ENCODE measurements around the gene CHAD. TPM values are rescaled to one million over a fixed set of nuclear protein-coding genes. Genes with fewer than 3 reads are reported as not detected.

Gene CHAD
- total RNA-seq, 1 experiment from 2014 or later, result not detected

DNA sequence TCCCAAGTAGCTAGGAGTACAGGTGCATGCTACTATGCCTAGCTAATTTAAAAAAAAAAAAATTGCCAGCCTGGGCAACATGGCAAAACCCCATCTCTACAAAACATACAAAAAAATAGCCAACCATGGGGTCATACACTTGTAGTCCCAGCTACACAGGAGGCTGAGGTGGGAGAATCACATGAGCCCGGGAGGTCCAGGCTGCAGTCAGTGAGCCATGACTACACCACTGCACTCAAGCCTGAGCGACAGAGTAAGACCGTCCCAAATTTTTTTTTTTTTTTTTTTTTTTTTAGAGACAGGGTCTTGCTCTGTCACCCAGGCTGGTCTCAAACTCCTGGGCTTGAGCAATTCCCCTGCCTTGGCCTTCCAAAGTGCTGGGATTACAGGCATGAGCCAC is 14.8 kb downstream of the CHAD start:
- Histone ChIP-seq H3K4me3 (ENCODE audit: low read depth in 2 of 2, low read length in 2 of 2) (no peak overlapping the region), H3K27me3 (ENCODE audit: control insufficient read depth, insufficient read depth, low read length) (no peaks in the 10 kb centered on the region), H3K27ac (ENCODE audit: low read length) (no peak overlapping the region), H3K9me3 (ENCODE audit: control insufficient read depth, insufficient read depth, low read depth, low read length) (no peaks in the 10 kb centered on the region), H3K4me1 (ENCODE audit: control insufficient read depth, insufficient read depth, low read length) (no peaks in the 10 kb centered on the region), H3K36me3 (ENCODE audit: control insufficient read depth, insufficient read depth, low read length) (no peaks in the 10 kb centered on the region)
- intact Hi-C loops (cut with micrococcal nuclease; ENCODE audit: unreplicated experiment), result no loop called here
- ChIA-PET CTCF (no interaction called here), POLR2A (interaction anchor here (0.7 kb wide), 1 partner anchor 49 kb away, joined by 9 read pairs; no protein-coding TSS in a partner anchor)
- no TSS peak for BruUV-seq (replicated peaks)
- no peak for DNase-seq (ENCODE audit: low read depth, low spot score)
- ATAC-seq, result no peak
- in situ Hi-C loops (cut with HindIII; ENCODE audit: low pct_unique_long_range_greater_than_20kb, low sequenced_read_pairs), result no loop called here
- TF ChIP-seq TCF7L2 (IDR thresholded peaks at IDR 0.05; ENCODE audit: low read depth, low read length) (no peak), POLR2AphosphoS5 (IDR thresholded peaks at IDR 0.05; ENCODE audit: low read depth, low read length) (no peak), SIN3A (IDR thresholded peaks at IDR 0.05; ENCODE audit: borderline replicate concordance, insufficient read depth, low read depth, low read length) (no peak)
- TF ChIP-seq, protein P1, sequence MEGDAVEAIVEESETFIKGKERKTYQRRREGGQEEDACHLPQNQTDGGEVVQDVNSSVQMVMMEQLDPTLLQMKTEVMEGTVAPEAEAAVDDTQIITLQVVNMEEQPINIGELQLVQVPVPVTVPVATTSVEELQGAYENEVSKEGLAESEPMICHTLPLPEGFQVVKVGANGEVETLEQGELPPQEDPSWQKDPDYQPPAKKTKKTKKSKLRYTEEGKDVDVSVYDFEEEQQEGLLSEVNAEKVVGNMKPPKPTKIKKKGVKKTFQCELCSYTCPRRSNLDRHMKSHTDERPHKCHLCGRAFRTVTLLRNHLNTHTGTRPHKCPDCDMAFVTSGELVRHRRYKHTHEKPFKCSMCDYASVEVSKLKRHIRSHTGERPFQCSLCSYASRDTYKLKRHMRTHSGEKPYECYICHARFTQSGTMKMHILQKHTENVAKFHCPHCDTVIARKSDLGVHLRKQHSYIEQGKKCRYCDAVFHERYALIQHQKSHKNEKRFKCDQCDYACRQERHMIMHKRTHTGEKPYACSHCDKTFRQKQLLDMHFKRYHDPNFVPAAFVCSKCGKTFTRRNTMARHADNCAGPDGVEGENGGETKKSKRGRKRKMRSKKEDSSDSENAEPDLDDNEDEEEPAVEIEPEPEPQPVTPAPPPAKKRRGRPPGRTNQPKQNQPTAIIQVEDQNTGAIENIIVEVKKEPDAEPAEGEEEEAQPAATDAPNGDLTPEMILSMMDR (IDR thresholded peaks at IDR 0.05), result no peak
- TF ChIP-seq, protein P2, sequence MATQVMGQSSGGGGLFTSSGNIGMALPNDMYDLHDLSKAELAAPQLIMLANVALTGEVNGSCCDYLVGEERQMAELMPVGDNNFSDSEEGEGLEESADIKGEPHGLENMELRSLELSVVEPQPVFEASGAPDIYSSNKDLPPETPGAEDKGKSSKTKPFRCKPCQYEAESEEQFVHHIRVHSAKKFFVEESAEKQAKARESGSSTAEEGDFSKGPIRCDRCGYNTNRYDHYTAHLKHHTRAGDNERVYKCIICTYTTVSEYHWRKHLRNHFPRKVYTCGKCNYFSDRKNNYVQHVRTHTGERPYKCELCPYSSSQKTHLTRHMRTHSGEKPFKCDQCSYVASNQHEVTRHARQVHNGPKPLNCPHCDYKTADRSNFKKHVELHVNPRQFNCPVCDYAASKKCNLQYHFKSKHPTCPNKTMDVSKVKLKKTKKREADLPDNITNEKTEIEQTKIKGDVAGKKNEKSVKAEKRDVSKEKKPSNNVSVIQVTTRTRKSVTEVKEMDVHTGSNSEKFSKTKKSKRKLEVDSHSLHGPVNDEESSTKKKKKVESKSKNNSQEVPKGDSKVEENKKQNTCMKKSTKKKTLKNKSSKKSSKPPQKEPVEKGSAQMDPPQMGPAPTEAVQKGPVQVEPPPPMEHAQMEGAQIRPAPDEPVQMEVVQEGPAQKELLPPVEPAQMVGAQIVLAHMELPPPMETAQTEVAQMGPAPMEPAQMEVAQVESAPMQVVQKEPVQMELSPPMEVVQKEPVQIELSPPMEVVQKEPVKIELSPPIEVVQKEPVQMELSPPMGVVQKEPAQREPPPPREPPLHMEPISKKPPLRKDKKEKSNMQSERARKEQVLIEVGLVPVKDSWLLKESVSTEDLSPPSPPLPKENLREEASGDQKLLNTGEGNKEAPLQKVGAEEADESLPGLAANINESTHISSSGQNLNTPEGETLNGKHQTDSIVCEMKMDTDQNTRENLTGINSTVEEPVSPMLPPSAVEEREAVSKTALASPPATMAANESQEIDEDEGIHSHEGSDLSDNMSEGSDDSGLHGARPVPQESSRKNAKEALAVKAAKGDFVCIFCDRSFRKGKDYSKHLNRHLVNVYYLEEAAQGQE (IDR thresholded peaks at IDR 0.05; ENCODE audit: insufficient read depth in 1 of 2, low read depth in 2 of 2, low read length in 1 of 2), result no peak

DNA sequence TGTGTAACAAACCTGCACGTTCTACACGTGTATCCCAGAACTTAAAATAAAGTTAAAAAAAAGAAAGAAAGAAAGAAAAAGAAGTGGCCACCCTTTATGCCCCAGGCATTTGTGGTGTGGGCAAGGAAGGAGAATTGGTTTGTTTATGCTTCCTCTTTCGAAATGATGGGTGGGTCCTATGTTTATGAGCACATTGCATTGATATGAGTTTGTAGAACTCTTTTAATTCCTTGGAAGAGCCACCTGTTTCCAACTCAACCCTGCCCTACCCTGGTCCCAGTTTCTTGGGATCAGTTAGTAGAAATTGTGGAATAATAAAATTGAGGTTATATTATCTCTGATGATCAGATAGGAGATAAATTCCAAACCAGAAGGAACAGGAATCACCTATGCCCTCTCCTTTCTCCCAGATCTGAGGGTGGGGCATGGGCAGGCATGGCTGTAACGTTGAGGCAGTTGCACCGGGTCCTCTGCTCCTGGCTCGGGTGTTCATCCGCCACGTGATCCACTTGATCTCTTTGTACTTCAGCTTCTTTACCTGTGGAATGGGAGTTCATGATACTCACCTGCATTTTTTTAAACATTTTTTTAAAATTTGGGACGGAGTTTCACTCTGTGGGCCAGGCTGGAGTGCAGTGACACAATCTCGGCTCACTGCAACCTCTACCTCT is 15.9 kb downstream of the CHAD start:
- ATAC-seq (no peak), DNase-seq (ENCODE audit: low read depth, low spot score) (no peak)
- Histone ChIP-seq H3K27me3 (ENCODE audit: control insufficient read depth, insufficient read depth, low read length) (no peaks in the 10 kb centered on the region), H3K4me1 (ENCODE audit: control insufficient read depth, insufficient read depth, low read length) (no peaks in the 10 kb centered on the region), H3K27ac (ENCODE audit: low read length) (no peak overlapping the region), H3K9me3 (ENCODE audit: control insufficient read depth, insufficient read depth, low read depth, low read length) (no peaks in the 10 kb centered on the region), H3K4me3 (ENCODE audit: low read depth in 2 of 2, low read length in 2 of 2) (no peak overlapping the region), H3K36me3 (ENCODE audit: control insufficient read depth, insufficient read depth, low read length) (no peaks in the 10 kb centered on the region)
- ChIA-PET POLR2A (interaction anchor here (0.7 kb wide), 1 partner anchor 81 kb away, joined by 4 read pairs; no protein-coding TSS in a partner anchor), CTCF (interaction anchor here (0.6 kb wide), 2 partner anchors 12 to 26 kb away, joined by 3 read pairs; no protein-coding TSS in a partner anchor)
- in situ Hi-C loops (cut with HindIII; ENCODE audit: low pct_unique_long_range_greater_than_20kb, low sequenced_read_pairs), result no loop called here
- TF ChIP-seq SIN3A (IDR thresholded peaks at IDR 0.05; ENCODE audit: borderline replicate concordance, insufficient read depth, low read depth, low read length), result no peak
- no peak for TF ChIP-seq POLR2AphosphoS5 (IDR thresholded peaks at IDR 0.05; ENCODE audit: low read depth, low read length)
- no peak for TF ChIP-seq TCF7L2 (IDR thresholded peaks at IDR 0.05; ENCODE audit: low read depth, low read length)
- TF ChIP-seq, protein P2 (IDR thresholded peaks at IDR 0.05; ENCODE audit: insufficient read depth in 1 of 2, low read depth in 2 of 2, low read length in 1 of 2), result no peak
- TF ChIP-seq, protein P1 (IDR thresholded peaks at IDR 0.05), result no peak
- no TSS peak for BruUV-seq (replicated peaks)
- intact Hi-C loops (cut with micrococcal nuclease; ENCODE audit: unreplicated experiment), result no loop called here

All from Panc1 (cell line).